GM12874 (cell line): ENCODE measurements around the gene ABO.

Experiments used
- CTCF ChIP-seq: IDR thresholded peaks from 2 replicates; pipeline ENCODE4 v1.5.1; 2011; ENCODE audit warnings: low read depth, mild to moderate bottlenecking, control low read depth, low read length, moderate library complexity; ENCODE audit not compliant: insufficient read depth

ABO gene

GRCh38 chr9:133233681-133234432 lies 41.1 kb downstream of the ABO start:
- TF ChIP-seq CTCF, result no peak

GRCh38 chr9:133230093-133230492 lies 44.9 kb downstream of the ABO start:
- TF ChIP-seq CTCF, result no peak

GRCh38 chr9:133227242-133227860 lies 47.6 kb downstream of the ABO start:
- no peak for TF ChIP-seq CTCF

GRCh38 chr9:133226219-133227171 lies 48.5 kb downstream of the ABO start:
- TF ChIP-seq CTCF, result no peak

- TF ChIP-seq CTCF, result no peak
Observed at GRCh38 chr9:133225171-133226011, 49.6 kb downstream of the ABO start.

- TF ChIP-seq CTCF, result no peak
Observed at GRCh38 chr9:133224762-133225161, 50.2 kb downstream of the ABO start.
